Thymus (tissue), 11 donors: ENCODE measurements around the gene PVR. TPM values are rescaled to one million over a fixed set of nuclear protein-coding genes. Genes with fewer than 3 reads are reported as not detected.

Experiments used
- DNase-seq, 9 donors: peaks; one replicate each; pipeline ENCODE4 v3.0.0-alpha.2; 2013; ENCODE audit warnings: low spot score in 9 of 9, low read depth in 6 of 9, missing footprints in 1 of 9
- H3K27ac ChIP-seq, 2 donors: one replicate each; pipeline ENCODE4 v1.5.1; 2013; ENCODE audit warnings: control low read depth in 1 of 2, low read depth in 1 of 2, low read length in 1 of 2, mild to moderate bottlenecking in 1 of 2, moderate library complexity in 1 of 2
- H3K27me3 ChIP-seq, 2 donors: one replicate each; pipeline ENCODE4 v1.5.1; 2013; ENCODE audit warnings: low read length in 1 of 2; ENCODE audit not compliant: control insufficient read depth in 2 of 2, insufficient read depth in 1 of 2
- H3K36me3 ChIP-seq, 2 donors: one replicate each; pipeline ENCODE4 v1.5.1; 2013; ENCODE audit warnings: low read length in 1 of 2, mild to moderate bottlenecking in 1 of 2, moderate library complexity in 1 of 2; ENCODE audit not compliant: control insufficient read depth in 2 of 2, insufficient read depth in 2 of 2
- H3K4me1 ChIP-seq, 2 donors: one replicate each; pipeline ENCODE4 v1.5.1; 2013; ENCODE audit warnings: low read length in 2 of 2; ENCODE audit not compliant: control insufficient read depth in 2 of 2, insufficient read depth in 2 of 2
- H3K4me3 ChIP-seq, 2 donors: one replicate each; pipeline ENCODE4 v1.5.1; 2013; ENCODE audit warnings: low read length in 2 of 2, control low read depth in 1 of 2, mild to moderate bottlenecking in 1 of 2
- H3K9me3 ChIP-seq, 2 donors: one replicate each; pipeline ENCODE4 v1.5.1; 2013; ENCODE audit warnings: low read length in 1 of 2, mild to moderate bottlenecking in 1 of 2; ENCODE audit not compliant: control insufficient read depth in 2 of 2, insufficient read depth in 1 of 2
- WGBS: extraction: QIAGEN DNeasy Blood & Tissue Kit; methylation state at CpG from one replicate; pipeline ENCODE4 v1.1.7; 2013; 5-methylcytosine and 5-hydroxymethylcytosine counted together
- polyA plus RNA-seq: library from polyadenylated mRNA; stranded (reverse); fragments of 200-250 nt; gene quantifications from one replicate; pipeline ENCODE4 v1.2.3, GENCODE V29; 2013
- total RNA-seq: library from RNA; stranded (reverse); fragments of 120-200 nt; gene quantifications from one replicate; pipeline ENCODE4 v1.2.4, GENCODE V29; 2013
- donor health status: healthy.

PVR gene
- total and polyA plus RNA-seq, 2 donors = 5.6 to 7.8 TPM

GRCh38 chr19:44636439-44637389 lies 7.0 kb upstream of the PVR start:
- DNase-seq = no peak
- 77% methylated on average over 11 of the region's 11 CpGs for WGBS
- Histone ChIP-seq H3K9me3 (no peaks in the 10 kb centered on the region), H3K4me3 (no peak overlapping the region), H3K27ac (no peak overlapping the region), H3K27me3 (peaks cover 0 to 2% of the 10 kb centered on the region in 2 donors), H3K36me3 (no peaks in the 10 kb centered on the region), H3K4me1 (no peaks in the 10 kb centered on the region)

- Histone ChIP-seq H3K36me3 (no peaks in the 10 kb centered on the region), H3K27ac (no peak overlapping the region), H3K4me1 (no peaks in the 10 kb centered on the region), H3K9me3 (no peaks in the 10 kb centered on the region), H3K27me3 (peaks cover 0 to 7% of the 10 kb centered on the region in 2 donors), H3K4me3 (no peak overlapping the region)
- WGBS = 97% methylated on average over 5 of the region's 5 CpGs
- DNase-seq = no peak
Measured at GRCh38 chr19:44637390-44637764, 6.3 kb upstream of the PVR start.

- Histone ChIP-seq H3K4me3 (no peak overlapping the region), H3K27ac (no peak overlapping the region), H3K4me1 (peaks cover 4 to 11% of the 10 kb centered on the region in 2 donors), H3K9me3 (no peaks in the 10 kb centered on the region), H3K36me3 (no peaks in the 10 kb centered on the region), H3K27me3 (peaks cover 0 to 20% of the 10 kb centered on the region in 2 donors)
- DNase-seq = no peak
- 93% methylated on average over 3 of the region's 3 CpGs for WGBS
Measured at GRCh38 chr19:44640518-44640917, 3.2 kb upstream of the PVR start.

- H3K9me3 ChIP-seq = no peaks in the 10 kb centered on the region
- H3K27ac ChIP-seq = no peak overlapping the region
- no peak overlapping the region for H3K4me3 ChIP-seq
- H3K36me3 ChIP-seq = no peaks in the 10 kb centered on the region
- no peak for DNase-seq
- H3K4me1 ChIP-seq = peaks cover 4 to 11% of the 10 kb centered on the region in 2 donors
- WGBS = 97% methylated on average over 9 of the region's 9 CpGs
- peaks cover 0 to 20% of the 10 kb centered on the region in 2 donors for H3K27me3 ChIP-seq
Measured at GRCh38 chr19:44641501-44642265, 2.0 kb upstream of the PVR start.

- no peak for DNase-seq
- WGBS = 76% methylated on average over 1 of the region's 1 CpG
- no peaks in the 10 kb centered on the region for H3K9me3 ChIP-seq
- no peak overlapping the region for H3K4me3 ChIP-seq
- peaks cover 0 to 4% of the 10 kb centered on the region in 2 donors for H3K36me3 ChIP-seq
- H3K4me1 ChIP-seq = peaks cover 4 to 11% of the 10 kb centered on the region in 2 donors
- H3K27me3 ChIP-seq = peaks cover 0 to 20% of the 10 kb centered on the region in 2 donors
- no peak overlapping the region for H3K27ac ChIP-seq
Measured at GRCh38 chr19:44642377-44642776, 1.3 kb upstream of the PVR start.

- no peak overlapping the region for H3K27ac ChIP-seq
- H3K9me3 ChIP-seq = no peaks in the 10 kb centered on the region
- 22% methylated on average over 13 of the region's 13 CpGs for WGBS
- H3K27me3 ChIP-seq = peaks cover 0 to 20% of the 10 kb centered on the region in 2 donors
- H3K4me1 ChIP-seq = peaks cover 4 to 11% of the 10 kb centered on the region in 2 donors
- peak in 1 of 9 donors; percentile 47 for DNase-seq
- peaks cover 0 to 8% of the 10 kb centered on the region in 2 donors for H3K36me3 ChIP-seq
- H3K4me3 ChIP-seq = peak overlapping the region; percentile 61 to 79
Measured at GRCh38 chr19:44644402-44645016, 799 bp downstream of the PVR start.

- Histone ChIP-seq H3K9me3 (no peaks in the 10 kb centered on the region), H3K27ac (no peak overlapping the region), H3K4me1 (peaks cover 4 to 11% of the 10 kb centered on the region in 2 donors), H3K36me3 (peaks cover 6 to 16% of the 10 kb centered on the region in 2 donors), H3K27me3 (peaks cover 0 to 20% of the 10 kb centered on the region in 2 donors), H3K4me3 (no peak overlapping the region)
- DNase-seq = no peak
- WGBS = 90% methylated on average over 8 of the region's 8 CpGs
Measured at GRCh38 chr19:44645407-44646048, 1.8 kb downstream of the PVR start.

- WGBS = 97% methylated on average over 3 of the region's 3 CpGs
- peaks cover 0 to 20% of the 10 kb centered on the region in 2 donors for H3K27me3 ChIP-seq
- H3K9me3 ChIP-seq = no peaks in the 10 kb centered on the region
- H3K27ac ChIP-seq = no peak overlapping the region
- peaks cover 7 to 19% of the 10 kb centered on the region in 2 donors for H3K36me3 ChIP-seq
- H3K4me1 ChIP-seq = peaks cover 4 to 11% of the 10 kb centered on the region in 2 donors
- no peak overlapping the region for H3K4me3 ChIP-seq
- no peak for DNase-seq
Measured at GRCh38 chr19:44646049-44646416, 2.3 kb downstream of the PVR start.
